ENCODE measurements around the gene REM2. TPM values are rescaled to one million over a fixed set of nuclear protein-coding genes. Genes with fewer than 3 reads are reported as not detected.

Gene REM2
- total RNA-seq, 4 donors from 2014 or later, result 0.26 to 0.66 (median 0.38) TPM

DNA sequence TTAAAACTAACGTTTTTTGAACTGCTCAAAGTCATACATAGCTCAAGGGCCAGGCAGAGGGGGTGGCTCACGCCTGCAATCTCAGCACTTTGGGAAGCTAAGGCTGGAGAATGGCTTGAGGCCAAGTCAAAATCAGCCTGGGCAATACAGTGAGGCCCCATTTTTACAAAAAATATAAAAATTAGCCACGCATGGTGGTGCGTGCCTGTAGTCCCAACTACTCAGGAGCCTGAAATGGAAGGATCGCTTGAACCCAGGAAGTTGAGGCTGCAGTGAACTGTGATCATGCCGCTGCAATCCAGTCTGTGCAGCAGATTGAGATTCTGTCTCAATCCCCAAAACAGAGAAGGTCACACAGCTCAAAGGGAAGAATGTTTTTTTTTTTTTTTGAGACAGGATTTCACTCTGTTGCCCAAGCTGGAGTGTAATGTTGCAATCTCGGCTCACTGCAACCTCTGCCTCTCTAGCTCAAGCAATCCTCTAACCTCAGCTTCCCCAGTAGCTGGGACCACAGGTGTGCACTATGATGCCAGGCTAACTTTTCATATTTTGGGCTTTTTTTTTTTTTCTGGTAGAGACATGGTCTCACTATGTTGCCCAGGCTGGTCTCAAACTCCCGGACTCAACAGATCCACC is 33.0 kb downstream of the REM2 start:
- intact Hi-C loops (cut with DNase I), result no loop called here
- DNase-seq (ENCODE audit: extremely low spot score), result no peak
- Histone ChIP-seq H3K4me3 (no peak overlapping the region), H3K27ac (replicated peaks in 1 of 4) (peak overlapping the region in 3 of 4 donors; percentile 4 to 96 (median 45)), H3K27me3 (no peaks in the 10 kb centered on the region), H3K36me3 (peaks cover 5 to 47% (median 11%) of the 10 kb centered on the region in 4 donors), H3K9me3 (no peaks in the 10 kb centered on the region), H3K4me1 (peaks cover 23 to 60% (median 53%) of the 10 kb centered on the region in 4 donors)
- TF ChIP-seq POLR2A (IDR thresholded peaks at IDR 0.05; ENCODE audit: low read depth), result no peak
- TF ChIP-seq, protein P1, sequence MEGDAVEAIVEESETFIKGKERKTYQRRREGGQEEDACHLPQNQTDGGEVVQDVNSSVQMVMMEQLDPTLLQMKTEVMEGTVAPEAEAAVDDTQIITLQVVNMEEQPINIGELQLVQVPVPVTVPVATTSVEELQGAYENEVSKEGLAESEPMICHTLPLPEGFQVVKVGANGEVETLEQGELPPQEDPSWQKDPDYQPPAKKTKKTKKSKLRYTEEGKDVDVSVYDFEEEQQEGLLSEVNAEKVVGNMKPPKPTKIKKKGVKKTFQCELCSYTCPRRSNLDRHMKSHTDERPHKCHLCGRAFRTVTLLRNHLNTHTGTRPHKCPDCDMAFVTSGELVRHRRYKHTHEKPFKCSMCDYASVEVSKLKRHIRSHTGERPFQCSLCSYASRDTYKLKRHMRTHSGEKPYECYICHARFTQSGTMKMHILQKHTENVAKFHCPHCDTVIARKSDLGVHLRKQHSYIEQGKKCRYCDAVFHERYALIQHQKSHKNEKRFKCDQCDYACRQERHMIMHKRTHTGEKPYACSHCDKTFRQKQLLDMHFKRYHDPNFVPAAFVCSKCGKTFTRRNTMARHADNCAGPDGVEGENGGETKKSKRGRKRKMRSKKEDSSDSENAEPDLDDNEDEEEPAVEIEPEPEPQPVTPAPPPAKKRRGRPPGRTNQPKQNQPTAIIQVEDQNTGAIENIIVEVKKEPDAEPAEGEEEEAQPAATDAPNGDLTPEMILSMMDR (IDR thresholded peaks at IDR 0.05), result no peak
- peak in 1 of 2 donors; percentile 10 for TF ChIP-seq POLR2AphosphoS5 (IDR thresholded peaks at IDR 0.05)
- no peak for TF ChIP-seq EP300 (IDR thresholded peaks at IDR 0.05)
- 79% methylated on average over 8 of the region's 8 CpGs for WGBS

DNA sequence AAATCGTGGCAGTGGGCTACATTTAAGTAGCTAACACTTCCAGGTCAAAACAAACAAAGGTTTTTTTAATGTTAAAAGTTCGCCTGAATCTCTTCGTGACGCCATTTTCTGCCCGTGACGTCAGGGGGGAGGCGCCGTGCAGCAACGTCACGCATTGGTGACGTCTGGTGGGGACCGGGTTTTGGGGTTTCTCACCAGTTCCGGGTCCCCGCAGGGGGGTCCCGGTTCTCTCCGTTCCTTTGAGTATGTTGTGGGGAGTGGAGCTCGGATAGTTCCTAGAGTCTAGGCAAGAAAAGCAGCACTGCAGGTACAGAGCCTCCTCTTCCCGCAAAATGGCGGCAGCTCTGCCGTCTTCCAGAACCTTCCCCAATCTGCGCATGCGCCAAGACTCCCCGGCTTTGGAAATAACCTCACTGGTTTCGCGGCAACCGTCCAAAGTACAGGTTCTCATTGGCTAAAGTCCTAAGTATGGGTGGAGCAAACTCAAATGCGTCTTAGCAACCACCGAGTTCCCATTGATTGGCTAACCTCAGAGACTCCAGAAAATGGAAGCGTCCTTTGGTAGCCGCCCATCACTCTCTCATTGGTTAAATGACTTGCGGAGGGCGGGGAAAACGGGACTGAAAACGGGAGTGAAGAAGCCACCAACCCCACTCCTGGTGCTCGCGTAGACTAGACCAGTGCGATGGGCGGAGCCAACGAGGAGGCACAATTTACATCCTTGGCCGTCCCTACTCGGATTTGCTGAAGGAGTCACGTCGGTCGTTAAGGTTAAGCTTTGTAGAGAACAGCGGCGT is 36.0 kb downstream of the REM2 start, which contains the start of gene RBM23:
Gene RBM23, minus strand, starts transcription at position 346 of the 797 bp plus-strand sequence.
- Histone ChIP-seq H3K36me3 (peaks cover 26 to 61% (median 36%) of the 10 kb centered on the region in 4 donors), H3K9me3 (no peaks in the 10 kb centered on the region), H3K27ac (replicated peaks in 1 of 4) (peak within 1 kb of the TSS; percentile 94 to 98 (median 96)), H3K27me3 (no peaks in the 10 kb centered on the region), H3K4me1 (peaks cover 23 to 50% (median 45%) of the 10 kb centered on the region in 4 donors), H3K4me3 (peak within 1 kb of the TSS; percentile 61 to 84 (median 75))
- DNase-seq (ENCODE audit: extremely low spot score), result peak; percentile 100
- WGBS, result under 1% methylated on average over 42 of the region's 46 CpGs
- TF ChIP-seq, protein P1 (IDR thresholded peaks at IDR 0.05), result peak in 1 of 3 experiments; percentile 19
- TF ChIP-seq EP300 (IDR thresholded peaks at IDR 0.05) (peak; percentile 28), POLR2A (IDR thresholded peaks at IDR 0.05; ENCODE audit: low read depth) (peak; percentile 63), POLR2AphosphoS5 (IDR thresholded peaks at IDR 0.05) (peak; percentile 91 to 96)
- intact Hi-C loops (cut with DNase I), result no loop called here

GRCh38 chr14:22919601-22919921 is 36.5 kb downstream of the REM2 start:
- Histone ChIP-seq H3K27ac (replicated peaks in 1 of 4) (peak overlapping the region; percentile 87 to 96 (median 95)), H3K9me3 (no peaks in the 10 kb centered on the region)
- intact Hi-C loops (cut with DNase I), result no loop called here

GRCh38 chr14:22920697-22921096 is 37.7 kb downstream of the REM2 start:
- Histone ChIP-seq H3K4me1 (peaks cover 23 to 37% (median 32%) of the 10 kb centered on the region in 4 donors), H3K36me3 (peaks cover 39 to 65% (median 52%) of the 10 kb centered on the region in 4 donors), H3K27me3 (no peaks in the 10 kb centered on the region), H3K4me3 (no peak overlapping the region), H3K9me3 (no peaks in the 10 kb centered on the region), H3K27ac (replicated peaks in 1 of 4) (peak overlapping the region in 1 of 4 donors; percentile 94)
- TF ChIP-seq POLR2AphosphoS5 (IDR thresholded peaks at IDR 0.05), result no peak
- no peak for TF ChIP-seq EP300 (IDR thresholded peaks at IDR 0.05)
- TF ChIP-seq, protein P1 (IDR thresholded peaks at IDR 0.05), result no peak
- no peak for TF ChIP-seq POLR2A (IDR thresholded peaks at IDR 0.05; ENCODE audit: low read depth)
- WGBS, result 90% methylated on average over 6 of the region's 6 CpGs
- intact Hi-C loops (cut with DNase I), result loop anchor here (10.0 kb wide), 1 partner anchor 394 kb away; no protein-coding TSS in a partner anchor
- DNase-seq (ENCODE audit: extremely low spot score), result no peak

More at GRCh38 chr14:22919601-22919921, 36.5 kb downstream of the REM2 start:
- DNase-seq (ENCODE audit: extremely low spot score), result no peak
- TF ChIP-seq, protein P1 (IDR thresholded peaks at IDR 0.05), result no peak
- TF ChIP-seq POLR2A (IDR thresholded peaks at IDR 0.05; ENCODE audit: low read depth) (no peak), POLR2AphosphoS5 (IDR thresholded peaks at IDR 0.05) (no peak), EP300 (IDR thresholded peaks at IDR 0.05) (no peak)
- 25% methylated on average over 4 of the region's 10 CpGs for WGBS
- H3K4me1 ChIP-seq, result peaks cover 23 to 45% (median 43%) of the 10 kb centered on the region in 4 donors
- no peaks in the 10 kb centered on the region for H3K27me3 ChIP-seq
- H3K36me3 ChIP-seq, result peaks cover 31 to 62% (median 42%) of the 10 kb centered on the region in 4 donors
- H3K4me3 ChIP-seq, result peak overlapping the region; percentile 61 to 84 (median 75)

Measured in esophagus muscularis mucosa (tissue), 4 donors.